Uterus (tissue), 4 donors: ENCODE data around the gene C9orf40. TPM values are rescaled to one million over a fixed set of nuclear protein-coding genes. Genes with fewer than 3 reads are reported as not detected.

Experiments
- DNase-seq, 2 donors: peaks; one replicate each; pipeline ENCODE4 v3.0.0-alpha.2; 2019 to 2020
- H3K27ac ChIP-seq, 2 donors: fragments of 200-600 bp; sonication (generic); 1 replicate in 1 of 2; 2 replicates in 1 of 2; pipeline ENCODE4 v1.5.1; 2016 to 2018
- H3K27me3 ChIP-seq, 2 donors: fragments of 200-600 bp; sonication (generic); one replicate each; pipeline ENCODE4 v1.5.1; 2018 to 2019; ENCODE audit warnings: control low read depth in 1 of 2
- H3K36me3 ChIP-seq, 2 donors: fragments of 200-600 bp; sonication (generic); one replicate each; pipeline ENCODE4 v1.5.1; 2019; ENCODE audit warnings: control low read depth in 1 of 2
- H3K4me1 ChIP-seq, 2 donors: fragments of 200-600 bp; sonication (generic); one replicate each; pipeline ENCODE4 v1.5.1; 2018 to 2019; ENCODE audit warnings: control low read depth in 1 of 2
- H3K4me3 ChIP-seq, 2 donors: fragments of 200-600 bp; sonication (generic); 1 replicate in 1 of 2; 2 replicates in 1 of 2; pipeline ENCODE4 v1.5.1; 2018 to 2019; ENCODE audit warnings: mild to moderate bottlenecking in 1 of 2
- H3K9me3 ChIP-seq, 2 donors: fragments of 200-600 bp; sonication (generic); one replicate each; pipeline ENCODE4 v1.5.1; 2019; ENCODE audit warnings: control low read depth in 1 of 2
- CTCF ChIP-seq, 4 experiments: fragments of 200-600 bp in 2 of 4; fragments of 450-650 bp in 2 of 4; sonication (generic) in 2 of 4; IDR thresholded peaks; one replicate each; pipeline ENCODE4 v1.5.1; 2016 to 2019; ENCODE audit warnings: antibody characterized with exemption in 4 of 4, mild to moderate bottlenecking in 2 of 4, moderate library complexity in 1 of 4
- POLR2A ChIP-seq, 2 donors: fragments of 450-650 bp; IDR thresholded peaks; one replicate each; pipeline ENCODE4 v1.6.1; 2016; ENCODE audit warnings: antibody characterized with exemption in 2 of 2, mild to moderate bottlenecking in 1 of 2, moderate library complexity in 1 of 2
- intact Hi-C: fragments of 100-400 bp; cut with DNase I; formaldehyde crosslinking; loops from one replicate; pipeline ENCODE4 v1.15.1; 2023; ENCODE audit warnings: low total_unique reads
- total RNA-seq, 4 donors: library from RNA; depleted of rRNA in 3 of 4; stranded (reverse); fragments of >200 nt in 3 of 4; gene quantifications; one replicate each; pipeline versions ENCODE4 v1.1.0 to v1.2.4, GENCODE V29; 2014 to 2023
- donor health status: DM: yes; HTN: yes; CAD: no.

C9orf40 gene
- total RNA-seq, 4 donors from 2014 or later = 2.8 to 17.6 (median 5.6) TPM

- Histone ChIP-seq H3K27me3 (no peaks in the 10 kb centered on the region), H3K36me3 (no peaks in the 10 kb centered on the region), H3K27ac (no peak overlapping the region), H3K4me1 (no peaks in the 10 kb centered on the region), H3K9me3 (no peaks in the 10 kb centered on the region), H3K4me3 (no peak overlapping the region)
- intact Hi-C loops = no loop called here
- TF ChIP-seq POLR2A (IDR thresholded peaks at IDR 0.05) = no peak
- TF ChIP-seq CTCF (IDR thresholded peaks at IDR 0.05) = no peak
- DNase-seq = no peak
Measured at GRCh38 chr9:74921737-74922136, 31.0 kb downstream of the C9orf40 start.

GRCh38 chr9:74920944-74921626, 31.6 kb downstream of the C9orf40 start:
- DNase-seq = no peak
- H3K4me3 ChIP-seq = no peak overlapping the region
- no peaks in the 10 kb centered on the region for H3K27me3 ChIP-seq
- no peaks in the 10 kb centered on the region for H3K4me1 ChIP-seq
- no peak for TF ChIP-seq CTCF (IDR thresholded peaks at IDR 0.05)
- TF ChIP-seq POLR2A (IDR thresholded peaks at IDR 0.05) = no peak
- no peak overlapping the region for H3K27ac ChIP-seq
- intact Hi-C loops = no loop called here
- H3K36me3 ChIP-seq = no peaks in the 10 kb centered on the region
- H3K9me3 ChIP-seq = no peaks in the 10 kb centered on the region

GRCh38 chr9:74910036-74910435, 42.7 kb downstream of the C9orf40 start:
- DNase-seq = no peak
- H3K9me3 ChIP-seq = no peaks in the 10 kb centered on the region
- H3K27me3 ChIP-seq = no peaks in the 10 kb centered on the region
- no peak overlapping the region for H3K4me3 ChIP-seq
- intact Hi-C loops = no loop called here
- H3K36me3 ChIP-seq = no peaks in the 10 kb centered on the region
- TF ChIP-seq POLR2A (IDR thresholded peaks at IDR 0.05) (no peak), CTCF (IDR thresholded peaks at IDR 0.05) (no peak)
- no peaks in the 10 kb centered on the region for H3K4me1 ChIP-seq
- H3K27ac ChIP-seq = no peak overlapping the region

GRCh38 chr9:74908665-74909064, 44.0 kb downstream of the C9orf40 start:
- no peak overlapping the region for H3K4me3 ChIP-seq
- H3K27me3 ChIP-seq = no peaks in the 10 kb centered on the region
- DNase-seq = no peak
- no peaks in the 10 kb centered on the region for H3K36me3 ChIP-seq
- intact Hi-C loops = no loop called here
- TF ChIP-seq CTCF (IDR thresholded peaks at IDR 0.05) (no peak), POLR2A (IDR thresholded peaks at IDR 0.05) (no peak)
- H3K4me1 ChIP-seq = no peaks in the 10 kb centered on the region
- no peak overlapping the region for H3K27ac ChIP-seq
- H3K9me3 ChIP-seq = no peaks in the 10 kb centered on the region

GRCh38 chr9:74907085-74907484, 45.6 kb downstream of the C9orf40 start:
- no peaks in the 10 kb centered on the region for H3K9me3 ChIP-seq
- TF ChIP-seq POLR2A (IDR thresholded peaks at IDR 0.05) = no peak
- no peak for TF ChIP-seq CTCF (IDR thresholded peaks at IDR 0.05)
- intact Hi-C loops = no loop called here

More at GRCh38 chr9:74907085-74907484, 45.6 kb downstream of the C9orf40 start:
- Histone ChIP-seq H3K27me3 (no peaks in the 10 kb centered on the region), H3K27ac (no peak overlapping the region), H3K4me1 (no peaks in the 10 kb centered on the region), H3K4me3 (no peak overlapping the region), H3K36me3 (no peaks in the 10 kb centered on the region)
- DNase-seq = no peak
